H54 (cell line): ENCODE data around the gene TMEM178B.
A peak's percentile ranks its signal among the peaks of the same experiment; 100 is the strongest.
"Not testable (repeated sequence)": the region's sequence is repeated elsewhere in the genome, so short reads cannot be mapped to it uniquely, and the experiment has no call there.

Experiments
- DNase-seq: peaks from one replicate; pipeline ENCODE4 v3.0.0; 2011; ENCODE audit warnings: low spot score, mixed read lengths; ENCODE audit not compliant: insufficient read length
- FAIRE-seq: peaks from 3 replicates; lab custom pipeline; 2011; peaks lifted over from hg19 to GRCh38; lab: Jason Lieb, UNC
- POLR2A ChIP-seq: IDR thresholded peaks from 2 replicates; pipeline ENCODE4 v1.6.1; 2011; ENCODE audit warnings: low read depth, mild to moderate bottlenecking, low read length

The TMEM178B gene

DNA sequence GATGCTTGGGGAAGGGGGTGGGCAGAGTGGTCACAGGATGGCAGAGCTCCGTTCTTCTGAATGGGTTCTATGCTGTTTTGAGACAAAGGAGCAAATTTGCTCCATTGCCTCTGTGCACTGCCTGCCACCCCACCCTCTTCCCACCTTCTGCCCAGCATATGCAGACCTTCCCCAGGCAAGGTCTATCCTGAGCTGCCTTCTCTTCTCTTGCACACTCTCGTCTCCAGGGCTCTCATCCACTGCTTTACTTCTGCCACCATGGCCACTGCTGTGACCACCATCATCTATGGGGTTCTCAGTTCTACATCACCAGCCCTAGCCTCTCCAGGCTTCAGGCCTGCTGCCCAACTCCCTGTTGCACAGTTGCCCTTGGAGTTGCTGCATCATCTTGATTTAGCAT lies 230.4 kb downstream of the TMEM178B start:
- DNase-seq: no peak
- FAIRE-seq: no peak
- no peak for TF ChIP-seq POLR2A

DNA sequence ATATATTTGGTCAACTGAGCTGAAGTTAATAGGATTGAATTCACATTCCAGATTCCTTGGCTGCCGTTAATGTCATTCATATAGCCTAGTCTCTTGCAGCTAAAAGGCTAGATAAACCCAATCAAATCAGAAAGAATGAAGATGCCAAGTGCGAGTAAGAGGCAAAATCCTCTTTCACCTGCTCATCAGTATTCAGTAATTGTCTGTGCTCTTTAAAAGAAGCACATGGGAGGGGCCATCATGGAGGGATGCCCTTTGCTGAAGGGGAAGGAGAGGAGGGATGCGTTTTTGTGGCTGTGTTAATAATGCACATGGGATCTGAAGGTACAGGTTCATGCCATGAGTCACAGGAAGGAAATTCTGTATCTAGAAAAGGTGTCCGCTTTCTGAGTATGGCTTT lies 232.2 kb downstream of the TMEM178B start:
- FAIRE-seq: no peak
- no peak for DNase-seq
- no peak for TF ChIP-seq POLR2A

DNA sequence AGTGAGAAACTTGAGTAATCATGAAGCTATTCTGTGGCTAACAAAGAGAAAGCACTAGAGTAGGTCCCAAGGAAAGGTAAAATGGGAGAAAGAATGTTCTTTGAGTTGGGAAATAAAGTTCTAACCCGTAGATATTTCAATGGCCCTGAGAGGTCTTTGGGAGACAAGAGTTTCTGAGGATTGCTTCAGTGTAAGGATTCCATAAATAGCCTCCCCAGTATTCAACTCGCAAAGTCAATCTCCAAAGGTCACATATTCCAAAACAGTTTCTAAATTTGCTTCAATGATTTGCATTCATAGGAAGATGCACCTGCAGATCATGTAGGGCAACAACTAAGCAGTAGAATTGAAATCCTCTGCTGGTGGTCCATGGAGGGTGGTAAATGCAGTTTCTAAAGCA lies 238.5 kb downstream of the TMEM178B start:
- FAIRE-seq (no peak), DNase-seq (no peak)
- no peak for TF ChIP-seq POLR2A

DNA sequence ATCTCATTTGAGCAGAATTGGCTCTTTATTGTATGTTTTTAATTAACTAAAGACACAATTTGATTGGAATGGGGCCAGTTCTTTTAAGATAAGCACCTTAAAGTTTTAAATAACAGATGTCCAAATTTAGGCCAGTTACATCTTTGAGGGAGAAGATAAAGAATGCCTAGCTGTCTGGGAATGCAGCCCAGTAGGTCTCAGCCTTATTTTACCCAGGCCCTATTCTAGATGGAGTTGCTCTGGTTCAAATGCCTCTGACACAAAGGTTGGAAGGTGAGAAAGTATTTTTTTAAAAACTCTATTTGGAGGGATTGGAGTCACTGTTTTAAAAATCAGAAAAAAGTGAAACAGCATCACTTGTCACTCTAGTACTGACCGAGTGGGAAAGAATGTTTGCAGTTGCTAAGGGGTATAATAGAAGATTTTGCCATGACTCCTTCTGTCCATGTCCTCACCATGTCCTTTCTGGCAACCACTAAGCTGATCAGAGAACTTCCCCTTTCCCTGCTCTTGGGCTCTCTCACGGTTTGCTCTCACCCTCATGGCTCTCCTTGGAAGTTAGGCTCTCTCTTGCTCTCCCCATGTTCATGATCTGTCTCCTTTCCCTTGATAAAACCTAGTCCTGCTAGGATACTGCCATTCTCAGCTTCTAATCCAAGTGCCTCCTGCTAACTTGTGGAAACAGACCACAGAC lies 239.1 kb downstream of the TMEM178B start:
- TF ChIP-seq POLR2A: no peak
- DNase-seq: no peak
- no peak for FAIRE-seq

DNA sequence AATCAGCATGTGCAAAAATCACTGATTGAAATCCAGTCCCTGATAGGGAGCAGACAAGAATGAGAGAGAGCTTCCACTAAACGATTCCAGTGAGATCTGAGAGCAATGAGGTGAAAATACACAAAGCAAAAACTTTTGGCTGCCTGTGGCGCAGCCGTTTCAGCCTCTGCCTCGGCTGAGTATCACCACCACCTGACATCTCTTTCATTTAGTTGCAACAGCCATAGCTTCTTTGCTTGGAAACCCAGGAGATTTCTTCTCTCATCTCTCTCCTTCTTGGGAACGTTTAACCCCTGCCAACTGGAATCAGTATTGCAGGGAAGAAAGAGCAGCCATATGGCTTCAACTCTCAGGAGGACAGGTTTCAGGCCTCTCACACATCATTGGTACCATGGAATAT lies 240.0 kb downstream of the TMEM178B start:
- TF ChIP-seq POLR2A: no peak
- FAIRE-seq: no peak
- DNase-seq: no peak

DNA sequence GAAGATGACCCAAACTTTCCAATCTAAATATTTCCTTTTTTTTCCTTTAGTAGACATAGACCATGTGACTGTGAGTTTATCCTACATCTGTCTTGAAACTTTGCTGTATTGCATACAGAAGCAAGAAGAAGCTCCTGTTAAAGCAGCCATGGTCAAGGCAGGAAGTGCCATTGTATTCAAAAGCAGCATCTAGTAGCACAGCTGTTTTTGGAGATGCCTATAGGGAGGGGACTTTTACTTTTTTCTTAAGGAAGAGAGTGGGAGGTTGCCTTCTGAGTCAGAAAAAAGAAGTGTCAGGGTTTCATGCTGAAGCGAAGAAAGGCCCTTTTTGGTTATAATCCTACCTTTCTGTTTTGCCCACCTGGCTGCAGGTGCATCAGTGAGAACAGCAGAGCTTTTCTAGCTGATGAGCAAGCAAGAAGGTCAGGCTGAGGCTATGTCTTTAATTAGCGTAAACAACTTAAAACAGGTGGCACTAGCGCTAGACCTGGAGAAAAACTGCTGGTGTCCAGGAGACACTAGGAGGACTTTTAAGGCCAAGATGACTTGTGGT lies 243.2 kb downstream of the TMEM178B start:
- FAIRE-seq: no peak
- no peak for DNase-seq
- no peak for TF ChIP-seq POLR2A

DNA sequence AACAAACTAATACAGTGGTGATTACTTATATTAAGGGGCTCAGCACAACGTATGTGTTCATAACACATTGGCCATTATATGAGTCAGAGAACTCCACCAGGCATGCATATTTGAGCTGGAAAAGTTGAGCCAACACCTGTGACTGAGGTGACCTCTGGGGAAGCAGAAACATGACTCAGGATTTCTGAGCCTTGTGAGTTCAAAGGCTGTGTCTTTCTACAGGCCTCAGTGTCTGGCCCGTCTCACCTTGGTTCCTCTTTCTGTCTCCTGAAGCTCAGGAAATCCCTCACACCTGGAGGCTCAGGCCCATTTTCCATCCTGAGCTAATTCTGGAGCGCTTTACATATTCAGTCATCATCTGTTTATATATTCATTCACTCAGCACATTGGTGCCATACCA lies 246.4 kb downstream of the TMEM178B start:
- FAIRE-seq: no peak
- peak; percentile 15 for DNase-seq

DNA sequence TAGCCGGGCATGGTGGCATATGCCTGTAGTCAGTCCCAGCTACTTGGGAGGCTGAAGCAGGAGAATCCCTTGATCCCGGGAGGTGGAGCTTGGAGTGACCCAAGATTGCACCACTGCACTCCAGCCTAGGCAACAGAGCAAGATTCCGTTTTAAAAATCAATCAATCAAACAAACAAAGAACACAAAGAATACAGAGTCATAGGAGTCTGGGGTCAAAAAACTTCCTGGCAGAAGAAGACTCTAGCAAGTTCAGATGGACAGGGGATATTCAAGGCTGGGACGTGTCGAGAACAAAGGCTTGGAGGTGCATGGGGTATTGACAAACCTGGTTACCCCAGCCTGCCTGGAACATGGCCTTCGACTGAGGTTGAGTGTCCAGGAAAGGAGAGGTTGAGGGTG lies 248.5 kb downstream of the TMEM178B start:
- DNase-seq: no peak
- TF ChIP-seq POLR2A: no peak

More for the DNA sequence above, 246.4 kb downstream of the TMEM178B start:
- no peak for TF ChIP-seq POLR2A

DNA sequence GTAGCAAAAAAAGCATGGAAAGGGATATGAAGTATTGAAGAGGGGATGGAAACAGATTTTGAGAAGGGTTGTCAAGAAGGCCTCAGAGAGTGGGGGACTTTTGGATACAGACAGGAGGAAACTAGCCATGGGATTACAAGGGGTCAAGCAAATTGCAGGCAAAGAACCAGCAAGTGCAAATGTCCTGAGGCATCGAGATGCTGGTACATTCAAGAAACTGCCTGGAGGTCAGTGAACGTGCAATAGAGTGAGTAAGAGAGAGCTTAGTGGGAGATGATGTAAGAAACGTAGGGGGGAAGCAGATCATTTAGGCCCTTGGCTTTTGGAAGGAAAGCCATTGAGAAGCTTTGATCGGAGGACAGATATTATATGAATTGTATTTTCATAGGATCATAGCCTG lies 250.0 kb downstream of the TMEM178B start:
- FAIRE-seq (no peak), DNase-seq (no peak)
- no peak for TF ChIP-seq POLR2A

More for the DNA sequence above, 248.5 kb downstream of the TMEM178B start:
- FAIRE-seq: no peak

DNA sequence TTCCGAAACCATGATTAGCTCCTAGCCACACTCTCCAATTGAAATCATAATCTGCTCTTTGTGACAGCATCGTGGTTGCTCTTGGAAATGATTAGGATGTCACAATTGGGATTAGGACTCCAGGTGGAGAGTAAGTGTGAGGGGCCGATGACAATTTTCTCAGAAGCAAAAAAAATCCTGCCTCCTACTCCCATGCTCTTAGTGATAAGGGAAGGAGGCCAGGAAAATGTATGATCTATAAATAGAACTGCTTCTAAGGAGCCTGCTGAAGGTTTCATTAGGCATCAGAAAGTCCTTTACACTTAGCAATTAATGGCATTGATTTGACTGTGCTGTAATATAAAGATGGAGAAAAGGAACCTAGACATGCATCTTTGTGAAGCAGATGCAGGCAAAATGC lies 251.0 kb downstream of the TMEM178B start:
- no peak for FAIRE-seq
- TF ChIP-seq POLR2A: no peak
- no peak for DNase-seq

DNA sequence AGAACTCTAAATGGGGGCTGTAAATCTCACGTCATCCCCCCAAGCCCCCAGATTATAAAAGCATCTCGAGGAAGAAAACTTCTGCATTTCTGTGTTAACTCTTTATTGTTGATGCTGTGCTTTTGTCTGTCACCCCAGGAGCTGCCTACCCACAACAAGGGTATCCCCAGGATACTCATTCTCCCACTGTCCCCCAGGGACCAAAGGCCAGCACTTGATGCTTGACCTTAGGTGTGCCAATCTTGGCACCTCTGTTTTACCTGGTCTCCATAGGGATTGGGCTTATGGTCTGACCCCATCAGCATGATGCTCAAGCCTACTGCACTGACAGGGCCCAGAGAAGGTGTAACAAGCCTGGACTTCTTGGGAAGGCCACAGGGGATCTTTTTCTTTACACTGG lies 251.4 kb downstream of the TMEM178B start:
- DNase-seq: no peak
- no peak for TF ChIP-seq POLR2A
- no peak for FAIRE-seq

DNA sequence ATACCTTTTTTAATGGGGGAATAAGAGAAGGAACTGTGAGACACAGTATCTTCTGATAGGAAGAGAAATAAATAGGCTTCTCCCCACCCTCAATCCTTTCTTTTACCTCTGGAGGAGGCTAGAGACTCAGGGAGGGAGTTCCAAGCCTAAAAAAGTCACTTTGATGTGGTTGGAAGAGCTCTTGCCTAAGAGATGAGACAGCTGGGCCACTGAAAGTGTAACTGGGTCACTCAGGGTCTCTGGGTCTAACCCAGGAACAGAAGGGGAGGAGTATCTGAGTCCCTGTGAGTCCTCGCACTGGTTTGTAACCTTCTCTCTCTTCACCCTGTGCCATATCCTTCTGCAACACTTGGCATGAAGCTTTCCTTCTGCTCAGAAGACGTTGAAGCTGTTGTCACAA lies 254.4 kb downstream of the TMEM178B start:
- FAIRE-seq (no peak), DNase-seq (no peak)
- TF ChIP-seq POLR2A: no peak

DNA sequence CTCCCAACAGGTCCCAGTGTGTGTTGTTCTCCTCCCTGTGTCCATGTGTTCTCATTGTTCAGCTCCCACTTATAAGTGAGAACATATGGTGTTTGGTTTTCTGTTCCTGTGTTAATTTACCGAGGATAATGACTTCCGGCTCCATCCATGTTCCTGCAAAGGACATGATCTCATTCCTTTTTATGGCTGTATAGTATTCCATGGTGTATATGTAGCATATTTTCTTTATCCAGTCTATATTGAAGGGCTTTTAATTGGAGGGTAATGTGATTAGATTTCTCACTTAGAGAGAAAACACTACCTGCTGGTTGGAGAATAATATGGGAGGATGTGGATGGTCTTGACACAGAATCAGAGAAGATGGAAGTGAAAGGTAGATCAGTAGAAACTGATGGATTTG lies 256.4 kb downstream of the TMEM178B start:
- not testable (repeated sequence) for DNase-seq, FAIRE-seq

DNA sequence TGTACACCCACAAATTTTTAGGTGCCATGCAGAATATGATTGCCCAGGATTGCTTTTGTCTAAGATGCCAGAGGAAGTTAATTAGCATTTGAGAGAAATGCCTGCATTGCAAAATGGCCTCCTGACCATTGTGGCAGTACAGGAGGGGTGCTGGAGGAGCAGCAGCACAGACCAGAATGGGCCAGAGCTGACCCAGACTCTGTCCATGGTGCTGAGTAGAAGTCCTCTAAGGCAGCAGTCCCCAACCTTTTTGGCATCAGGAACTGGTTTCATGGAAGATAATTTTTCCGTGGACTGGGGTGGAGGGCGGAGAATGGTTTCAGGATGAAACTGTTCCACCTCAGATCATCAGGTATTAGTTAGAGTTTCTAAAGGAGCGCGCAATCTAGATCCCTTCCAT lies 259.6 kb downstream of the TMEM178B start:
- TF ChIP-seq POLR2A: no peak
- no peak for FAIRE-seq
- no peak for DNase-seq

DNA sequence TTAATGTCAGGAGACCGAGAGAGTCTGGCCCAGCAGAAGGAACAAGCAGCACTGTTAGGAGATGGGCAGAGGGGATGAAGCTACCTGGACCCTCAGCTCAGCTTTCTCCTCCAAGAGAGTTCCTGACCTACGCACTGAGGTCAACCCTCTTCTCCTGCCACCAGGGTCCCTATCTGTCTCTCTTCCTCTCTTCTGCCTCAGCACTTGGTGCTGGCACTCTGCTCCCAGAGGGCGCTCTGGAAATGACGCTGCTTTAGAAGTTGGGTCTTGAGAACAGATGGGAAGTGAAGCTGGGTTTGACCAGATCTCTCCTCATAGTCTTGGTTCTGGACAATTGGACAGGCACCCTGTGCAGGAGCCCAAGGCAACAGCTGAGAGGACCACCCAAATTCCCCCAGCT lies 261.3 kb downstream of the TMEM178B start:
- DNase-seq: no peak
- no peak for FAIRE-seq
- no peak for TF ChIP-seq POLR2A
